Tibial artery (tissue), 4 donors: ENCODE results near the gene ILK.

Experiments used
- DNase-seq, 2 donors: peaks; one replicate each; pipeline ENCODE4 v3.0.0-alpha.2; 2019
- H3K27ac ChIP-seq, 2 donors: fragments of 200-600 bp; sonication (generic) in 1 of 2; 1 replicate in 1 of 2; 2 replicates in 1 of 2; pipeline ENCODE4 v1.5.1; 2018 to 2019; ENCODE audit warnings: mild to moderate bottlenecking in 1 of 2
- H3K27me3 ChIP-seq, 2 donors: fragments of 200-600 bp; sonication (generic) in 1 of 2; one replicate each; pipeline versions ENCODE4 v1.5.1 to v1.6.0; 2016 to 2019
- H3K36me3 ChIP-seq, 3 donors: fragments of 200-600 bp; sonication (generic) in 2 of 3; one replicate each; pipeline ENCODE4 v1.5.1; 2016 to 2019; ENCODE audit warnings: mild to moderate bottlenecking in 2 of 3
- H3K4me1 ChIP-seq, 4 donors: fragments of 200-600 bp; sonication (generic) in 2 of 4; 1 replicate in 3 of 4; 2 replicates in 1 of 4; pipeline ENCODE4 v1.5.1; 2016 to 2019
- H3K4me3 ChIP-seq, 2 donors: fragments of 200-600 bp; sonication (generic) in 1 of 2; 1 replicate in 1 of 2; 2 replicates in 1 of 2; pipeline ENCODE4 v1.5.1; 2018 to 2019; ENCODE audit warnings: mild to moderate bottlenecking in 2 of 2
- H3K9me3 ChIP-seq, 3 donors: fragments of 200-600 bp; sonication (generic) in 1 of 3; one replicate each; pipeline ENCODE4 v1.5.1; 2016 to 2019
- CTCF ChIP-seq, 2 experiments: fragments of 200-600 bp in 1 of 2; fragments of 450-650 bp in 1 of 2; IDR thresholded peaks; one replicate each; pipeline ENCODE4 v1.5.1; 2017 to 2019; ENCODE audit warnings: antibody characterized with exemption in 2 of 2, mild to moderate bottlenecking in 1 of 2, moderate library complexity in 1 of 2
- intact Hi-C: fragments of 100-400 bp; cut with DNase I; formaldehyde crosslinking; loops from one replicate; pipeline ENCODE4 v1.15.0; 2023; ENCODE audit warnings: low total_unique reads

The ILK gene

GRCh38 chr11:6638429-6638828 is 34.9 kb downstream of the ILK start:
- Histone ChIP-seq H3K27me3 (no peaks in the 10 kb centered on the region), H3K27ac (peak overlapping the region; percentile 29 to 58), H3K36me3 (peaks cover 0 to 26% (median 12%) of the 10 kb centered on the region in 3 donors), H3K9me3 (no peaks in the 10 kb centered on the region), H3K4me1 (peaks cover 0 to 50% (median 42%) of the 10 kb centered on the region in 4 donors), H3K4me3 (no peak overlapping the region)
- TF ChIP-seq CTCF (IDR thresholded peaks at IDR 0.05) = no peak
- intact Hi-C loops = no loop called here
- DNase-seq = no peak

- Histone ChIP-seq H3K27ac (no peak overlapping the region), H3K4me1 (peaks cover 0 to 46% (median 39%) of the 10 kb centered on the region in 4 donors), H3K4me3 (no peak overlapping the region), H3K9me3 (no peaks in the 10 kb centered on the region), H3K27me3 (no peaks in the 10 kb centered on the region), H3K36me3 (peaks cover 0 to 19% (median 12%) of the 10 kb centered on the region in 3 donors)
- no peak for DNase-seq
- TF ChIP-seq CTCF (IDR thresholded peaks at IDR 0.05) = no peak
- intact Hi-C loops = no loop called here
Observed at GRCh38 chr11:6640036-6640984, 36.7 kb downstream of the ILK start.

GRCh38 chr11:6640985-6641701 is 37.6 kb downstream of the ILK start:
- Histone ChIP-seq H3K36me3 (peaks cover 0 to 19% (median 12%) of the 10 kb centered on the region in 3 donors), H3K27ac (no peak overlapping the region), H3K4me3 (no peak overlapping the region), H3K9me3 (no peaks in the 10 kb centered on the region), H3K27me3 (no peaks in the 10 kb centered on the region), H3K4me1 (peaks cover 0 to 46% (median 37%) of the 10 kb centered on the region in 4 donors)
- no peak for DNase-seq
- intact Hi-C loops = no loop called here
- no peak for TF ChIP-seq CTCF (IDR thresholded peaks at IDR 0.05)

- H3K36me3 ChIP-seq = peaks cover 0 to 19% (median 12%) of the 10 kb centered on the region in 3 donors
- TF ChIP-seq CTCF (IDR thresholded peaks at IDR 0.05) = no peak
- H3K9me3 ChIP-seq = no peaks in the 10 kb centered on the region
- H3K27me3 ChIP-seq = no peaks in the 10 kb centered on the region
- H3K4me1 ChIP-seq = peaks cover 0 to 46% (median 35%) of the 10 kb centered on the region in 4 donors
- no peak overlapping the region for H3K4me3 ChIP-seq
- no peak for DNase-seq
- H3K27ac ChIP-seq = no peak overlapping the region
- intact Hi-C loops = no loop called here
Observed at GRCh38 chr11:6642957-6643356, 39.4 kb downstream of the ILK start.

- H3K27me3 ChIP-seq = no peaks in the 10 kb centered on the region
- H3K27ac ChIP-seq = peak overlapping the region; percentile 59 to 68
- H3K4me3 ChIP-seq = no peak overlapping the region
- intact Hi-C loops = no loop called here
- H3K4me1 ChIP-seq = peaks cover 0 to 35% (median 21%) of the 10 kb centered on the region in 4 donors
- H3K9me3 ChIP-seq = no peaks in the 10 kb centered on the region
- peak; percentile 53 to 83 for DNase-seq
- H3K36me3 ChIP-seq = peaks cover 0 to 3% (median 1%) of the 10 kb centered on the region in 3 donors
- no peak for TF ChIP-seq CTCF (IDR thresholded peaks at IDR 0.05)
Observed at GRCh38 chr11:6646071-6646470, 42.5 kb downstream of the ILK start.
